Suprapubic skin (tissue), 3 donors: ENCODE measurements around the gene TMEM256.

ENCODE experiments used
- CTCF ChIP-seq, 2 donors: fragments of 200-600 bp in 1 of 2; fragments of 450-650 bp in 1 of 2; sonication (generic) in 1 of 2; IDR thresholded peaks; one replicate each; pipeline ENCODE4 v1.5.1; 2016 to 2019; ENCODE audit warnings: antibody characterized with exemption in 2 of 2, mild to moderate bottlenecking in 1 of 2, moderate library complexity in 1 of 2
- POLR2AphosphoS5 ChIP-seq, 3 donors: sonication (generic); formaldehyde crosslinking; IDR thresholded peaks; one replicate each; pipeline ENCODE4 v1.6.1; 2017; ENCODE audit warnings: antibody characterized with exemption in 3 of 3

- TF ChIP-seq CTCF (IDR thresholded peaks at IDR 0.05) (no peak), POLR2AphosphoS5 (IDR thresholded peaks at IDR 0.05) (no peak)
Measured at GRCh38 chr17:7408252-7408727, 4.4 kb upstream of the TMEM256 start.
